RWPE2 (cell line): ENCODE data around the gene SEMA3E.

Experiments used
- ATAC-seq: fragments of 200-7000 bp; cut with Tn5 transposase; 3 replicates; pipeline ENCODE4 v1.9.1; 2021; ENCODE audit warnings: low read depth
- DNase-seq: peaks from one replicate; pipeline ENCODE4 v3.0.0-alpha.2; 2020; ENCODE audit warnings: low spot score
- H3K27ac ChIP-seq: fragments of 450-650 bp; 2 replicates; pipeline ENCODE4 v1.5.1; 2017; ENCODE audit warnings: mild to moderate bottlenecking; ENCODE audit not compliant: poor library complexity, severe bottlenecking
- H3K27me3 ChIP-seq: fragments of 250-450 bp; sonication (Bioruptor Pico); 2 replicates; pipeline ENCODE4 v1.5.1; 2021; ENCODE audit warnings: mild to moderate bottlenecking, moderate library complexity; ENCODE audit not compliant: insufficient read depth, poor library complexity, severe bottlenecking
- H3K36me3 ChIP-seq: fragments of 250-450 bp; sonication (Bioruptor Pico); 2 replicates; pipeline ENCODE4 v1.5.1; 2020; ENCODE audit warnings: low read depth, mild to moderate bottlenecking, moderate library complexity
- H3K4me1 ChIP-seq: fragments of 250-450 bp; sonication (Bioruptor Pico); 2 replicates; pipeline ENCODE4 v1.5.1; 2021; ENCODE audit warnings: mild to moderate bottlenecking, moderate library complexity; ENCODE audit not compliant: insufficient read depth, poor library complexity, severe bottlenecking
- H3K4me3 ChIP-seq: fragments of 250-450 bp; sonication (Bioruptor Pico); 2 replicates; pipeline ENCODE4 v1.5.1; 2021; ENCODE audit warnings: mild to moderate bottlenecking, moderate library complexity; ENCODE audit not compliant: severe bottlenecking
- H3K9me3 ChIP-seq: fragments of 250-450 bp; sonication (Bioruptor Pico); 2 replicates; pipeline ENCODE4 v1.5.1; 2021; ENCODE audit warnings: mild to moderate bottlenecking, moderate library complexity; ENCODE audit not compliant: severe bottlenecking
- TF ChIP-seq, protein P1 (sequence below): fragments of 450-650 bp; IDR thresholded peaks from one replicate; pipeline ENCODE4 v1.5.1; 2017; ENCODE audit warnings: mild to moderate bottlenecking, moderate library complexity; ENCODE audit not compliant: poor library complexity, severe bottlenecking

SEMA3E gene

DNA sequence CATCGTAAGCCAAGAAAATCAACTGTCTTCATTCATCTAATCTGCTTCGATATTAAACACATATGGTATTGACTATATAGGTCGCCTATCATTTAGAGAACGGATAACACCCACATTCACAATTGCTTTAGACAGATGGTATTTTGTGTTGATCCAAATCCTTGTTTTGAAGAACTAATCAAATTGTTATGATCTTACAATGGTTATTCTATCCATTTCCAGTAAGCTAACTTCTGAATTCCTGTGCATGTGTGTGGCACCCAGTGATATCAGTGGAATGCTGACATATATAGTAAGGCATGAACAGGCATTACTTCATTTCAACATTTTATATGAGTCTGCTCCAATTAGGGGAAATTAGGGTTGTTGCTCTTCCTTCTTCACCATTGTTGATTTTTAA, 98.8 kb downstream of the SEMA3E start:
- TF ChIP-seq, protein P1, sequence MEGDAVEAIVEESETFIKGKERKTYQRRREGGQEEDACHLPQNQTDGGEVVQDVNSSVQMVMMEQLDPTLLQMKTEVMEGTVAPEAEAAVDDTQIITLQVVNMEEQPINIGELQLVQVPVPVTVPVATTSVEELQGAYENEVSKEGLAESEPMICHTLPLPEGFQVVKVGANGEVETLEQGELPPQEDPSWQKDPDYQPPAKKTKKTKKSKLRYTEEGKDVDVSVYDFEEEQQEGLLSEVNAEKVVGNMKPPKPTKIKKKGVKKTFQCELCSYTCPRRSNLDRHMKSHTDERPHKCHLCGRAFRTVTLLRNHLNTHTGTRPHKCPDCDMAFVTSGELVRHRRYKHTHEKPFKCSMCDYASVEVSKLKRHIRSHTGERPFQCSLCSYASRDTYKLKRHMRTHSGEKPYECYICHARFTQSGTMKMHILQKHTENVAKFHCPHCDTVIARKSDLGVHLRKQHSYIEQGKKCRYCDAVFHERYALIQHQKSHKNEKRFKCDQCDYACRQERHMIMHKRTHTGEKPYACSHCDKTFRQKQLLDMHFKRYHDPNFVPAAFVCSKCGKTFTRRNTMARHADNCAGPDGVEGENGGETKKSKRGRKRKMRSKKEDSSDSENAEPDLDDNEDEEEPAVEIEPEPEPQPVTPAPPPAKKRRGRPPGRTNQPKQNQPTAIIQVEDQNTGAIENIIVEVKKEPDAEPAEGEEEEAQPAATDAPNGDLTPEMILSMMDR, result no peak
- Histone ChIP-seq H3K4me1 (peaks cover 25% of the 10 kb centered on the region), H3K36me3 (no peaks in the 10 kb centered on the region), H3K9me3 (no peaks in the 10 kb centered on the region), H3K27me3 (no peaks in the 10 kb centered on the region), H3K27ac (no peak overlapping the region), H3K4me3 (no peak overlapping the region)
- DNase-seq, result no peak
- ATAC-seq, result peak; percentile 54; the same call in 1 of the 3 replicates

DNA sequence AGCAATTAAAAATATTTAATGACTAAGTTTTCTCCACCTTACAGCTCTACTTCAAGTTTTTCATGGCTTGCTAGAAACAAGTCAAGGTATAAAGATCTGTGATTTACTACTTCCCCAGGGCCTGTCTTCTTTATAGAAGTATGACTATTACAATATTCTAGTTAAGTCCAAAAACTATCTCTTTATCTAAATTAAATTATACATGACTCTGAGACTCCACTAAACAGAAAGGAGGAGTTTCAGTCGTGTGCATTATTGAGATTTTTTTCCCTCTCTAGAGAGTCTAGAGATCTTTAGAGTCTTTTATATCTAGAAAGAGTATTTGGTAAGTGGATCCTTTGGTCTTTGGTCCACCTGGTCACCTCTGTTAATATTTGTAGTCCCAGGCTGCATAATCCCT, 100.7 kb downstream of the SEMA3E start:
- Histone ChIP-seq H3K27me3 (no peaks in the 10 kb centered on the region), H3K4me3 (no peak overlapping the region), H3K36me3 (no peaks in the 10 kb centered on the region), H3K9me3 (no peaks in the 10 kb centered on the region), H3K27ac (peak overlapping the region; percentile 79), H3K4me1 (peaks cover 25% of the 10 kb centered on the region)
- TF ChIP-seq, protein P1, result no peak
- DNase-seq (no peak), ATAC-seq (no peak)

DNA sequence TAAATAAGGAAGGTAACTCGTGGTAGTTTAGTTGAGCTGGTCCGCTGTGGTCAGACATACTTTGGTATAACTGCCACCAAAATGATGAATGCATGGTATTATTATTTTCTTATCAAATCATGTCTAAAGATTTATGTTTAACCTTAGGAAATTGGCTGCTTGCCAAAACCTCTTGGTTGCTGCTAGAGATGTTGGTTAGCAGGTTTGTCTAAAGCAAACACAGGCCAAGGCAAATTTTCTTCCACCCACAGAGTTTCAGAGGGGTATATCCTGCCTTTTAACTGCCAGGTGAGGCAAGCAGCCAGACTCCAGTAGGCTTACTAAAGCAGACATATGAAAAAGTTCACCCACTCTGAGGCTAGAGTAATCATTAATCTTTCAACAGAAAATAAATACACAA, 101.4 kb downstream of the SEMA3E start:
- no peak for DNase-seq
- ATAC-seq, result peak; percentile 81
- TF ChIP-seq, protein P1, result no peak
- no peak overlapping the region for H3K4me3 ChIP-seq
- H3K27ac ChIP-seq, result peak overlapping the region; percentile 79
- no peaks in the 10 kb centered on the region for H3K27me3 ChIP-seq
- peaks cover 25% of the 10 kb centered on the region for H3K4me1 ChIP-seq
- no peaks in the 10 kb centered on the region for H3K36me3 ChIP-seq
- H3K9me3 ChIP-seq, result no peaks in the 10 kb centered on the region

DNA sequence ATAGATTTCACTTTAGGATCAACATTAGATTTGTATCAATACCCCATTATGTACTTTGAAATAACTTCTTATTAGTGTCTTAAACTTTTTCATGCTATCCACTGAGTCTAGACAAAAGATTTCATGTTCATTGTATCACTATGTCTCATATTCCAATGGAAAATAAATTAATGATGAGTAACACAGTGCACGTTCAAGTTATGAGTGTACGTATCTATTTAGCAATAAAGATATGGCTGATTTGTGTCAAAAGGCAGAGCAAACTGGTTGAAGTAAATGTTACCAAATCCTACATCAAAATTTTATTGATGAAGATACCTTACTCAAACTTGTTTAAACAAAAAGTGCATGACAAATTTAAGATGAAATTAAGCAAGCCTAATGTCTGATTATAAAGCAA, 102.4 kb downstream of the SEMA3E start:
- TF ChIP-seq, protein P1, result no peak
- peak; percentile 82 for ATAC-seq
- H3K4me1 ChIP-seq, result peaks cover 25% of the 10 kb centered on the region
- no peaks in the 10 kb centered on the region for H3K36me3 ChIP-seq
- no peak for DNase-seq
- no peaks in the 10 kb centered on the region for H3K27me3 ChIP-seq
- H3K27ac ChIP-seq, result peak overlapping the region; percentile 79
- H3K4me3 ChIP-seq, result no peak overlapping the region
- no peaks in the 10 kb centered on the region for H3K9me3 ChIP-seq

DNA sequence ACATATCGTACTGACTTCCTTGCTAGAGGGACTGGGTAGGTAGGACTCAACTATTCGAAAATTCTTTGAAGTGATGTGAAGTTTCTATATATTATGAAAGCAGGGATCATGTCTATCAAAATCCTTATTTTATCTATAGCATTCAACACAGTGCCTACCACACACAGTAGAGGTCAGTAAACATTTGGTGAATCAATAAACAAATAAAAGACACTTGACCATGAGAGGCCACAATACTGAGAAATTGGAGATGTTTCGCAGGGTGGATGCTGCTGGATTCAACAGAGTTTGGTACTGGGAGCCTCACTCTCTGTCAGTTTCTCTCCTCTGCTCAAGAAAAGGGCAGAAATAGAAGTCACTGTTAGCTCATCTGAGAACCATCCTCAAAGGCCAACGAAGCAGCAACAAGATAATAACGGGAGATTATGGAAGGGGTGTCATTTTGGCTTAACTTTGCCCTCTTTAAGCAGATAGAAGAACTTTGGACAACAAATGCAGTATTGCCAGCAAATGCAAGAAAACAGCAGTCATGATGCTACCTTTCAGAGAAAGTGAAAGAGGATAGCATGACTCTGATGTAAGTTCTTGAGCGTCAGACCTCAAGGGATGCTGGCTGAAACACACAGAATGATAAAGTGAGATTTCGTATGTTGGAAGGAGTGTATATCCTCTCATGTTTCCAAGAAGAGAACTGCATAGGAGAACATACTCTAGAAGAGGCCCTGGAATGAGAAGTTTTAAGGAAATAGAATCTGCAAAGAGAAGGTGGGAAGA, 107.6 kb downstream of the SEMA3E start:
- no peaks in the 10 kb centered on the region for H3K36me3 ChIP-seq
- no peaks in the 10 kb centered on the region for H3K27me3 ChIP-seq
- TF ChIP-seq, protein P1, result no peak
- ATAC-seq, result no peak
- no peak for DNase-seq
- no peaks in the 10 kb centered on the region for H3K9me3 ChIP-seq
- peaks cover 4% of the 10 kb centered on the region for H3K4me1 ChIP-seq
- no peak overlapping the region for H3K27ac ChIP-seq
- H3K4me3 ChIP-seq, result no peak overlapping the region
